ENCODE results near the gene FGFRL1. TPM values are rescaled to one million over a fixed set of nuclear protein-coding genes. Genes with fewer than 3 reads are reported as not detected.

Gene FGFRL1
- total and polyA plus RNA-seq, 2 of the 13 experiments (the other 11 are each of a cell fraction or from before 2014, with no cell fraction given), result 19.1 to 30.6 TPM

DNA sequence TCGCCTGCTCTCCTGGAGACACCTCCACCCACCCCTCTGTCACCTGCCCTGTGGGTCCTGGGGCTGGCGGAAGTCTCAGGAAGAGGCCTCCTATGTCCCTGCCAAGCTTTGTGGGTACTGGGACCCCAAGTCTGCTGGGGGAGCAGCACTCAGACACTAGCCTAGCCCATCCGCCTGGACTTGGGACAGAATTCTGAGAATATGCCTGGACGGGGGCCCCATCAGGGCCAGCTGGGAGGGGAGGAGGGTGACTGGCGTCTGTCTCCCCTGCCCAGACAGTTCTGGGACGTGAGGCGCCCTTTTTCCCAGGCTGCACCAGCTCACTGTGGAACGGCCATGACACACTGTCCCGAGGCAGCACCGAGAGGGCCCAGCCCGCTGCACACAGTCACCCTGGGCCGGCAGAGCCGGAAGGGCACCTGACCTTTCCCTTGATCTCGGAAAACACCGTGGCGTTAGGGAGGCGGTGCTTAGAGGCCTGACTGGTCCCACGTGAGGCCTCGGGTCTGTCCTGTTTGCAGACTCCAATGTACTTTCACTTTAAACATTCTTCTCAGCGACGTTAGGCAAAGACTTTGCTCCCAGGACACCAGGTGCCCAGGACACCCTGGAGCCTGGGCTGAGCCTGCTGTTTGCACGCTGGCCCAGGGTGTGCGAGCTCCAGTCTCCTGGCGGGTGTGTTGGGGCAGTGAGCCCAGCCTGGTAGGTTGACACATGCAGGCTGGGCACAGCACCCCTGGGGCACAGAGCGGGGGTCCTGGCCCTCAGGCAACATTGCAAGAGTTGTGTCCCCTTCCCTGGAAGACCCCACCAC lies 18.9 kb upstream of the FGFRL1 start (continued):
- TF ChIP-seq RARA (CRISPR knock-in tag; IDR thresholded peaks at IDR 0.05), result peak; percentile 93
- TF ChIP-seq ZNF816 (CRISPR knock-in tag; IDR thresholded peaks at IDR 0.05; ENCODE audit: borderline replicate concordance), result peak; percentile 79
- 0 out of 2 replicates have a peak, but pooled peaks have one; percentile 46 for TF ChIP-seq ZNF564 (CRISPR knock-in tag; IDR thresholded peaks at IDR 0.05)
- TF ChIP-seq, protein P1, sequence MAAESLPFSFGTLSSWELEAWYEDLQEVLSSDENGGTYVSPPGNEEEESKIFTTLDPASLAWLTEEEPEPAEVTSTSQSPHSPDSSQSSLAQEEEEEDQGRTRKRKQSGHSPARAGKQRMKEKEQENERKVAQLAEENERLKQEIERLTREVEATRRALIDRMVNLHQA (CRISPR knock-in tag; IDR thresholded peaks at IDR 0.05), result 0 out of 2 replicates have a peak, but pooled peaks have one; percentile 56
- no peak for TF ChIP-seq PHF5A (CRISPR knock-in tag; IDR thresholded peaks at IDR 0.05; ENCODE audit: low read depth, unreplicated experiment)
- peak; percentile 43 for TF ChIP-seq ZNF878 (CRISPR knock-in tag; IDR thresholded peaks at IDR 0.05)
- TF ChIP-seq, protein P2, sequence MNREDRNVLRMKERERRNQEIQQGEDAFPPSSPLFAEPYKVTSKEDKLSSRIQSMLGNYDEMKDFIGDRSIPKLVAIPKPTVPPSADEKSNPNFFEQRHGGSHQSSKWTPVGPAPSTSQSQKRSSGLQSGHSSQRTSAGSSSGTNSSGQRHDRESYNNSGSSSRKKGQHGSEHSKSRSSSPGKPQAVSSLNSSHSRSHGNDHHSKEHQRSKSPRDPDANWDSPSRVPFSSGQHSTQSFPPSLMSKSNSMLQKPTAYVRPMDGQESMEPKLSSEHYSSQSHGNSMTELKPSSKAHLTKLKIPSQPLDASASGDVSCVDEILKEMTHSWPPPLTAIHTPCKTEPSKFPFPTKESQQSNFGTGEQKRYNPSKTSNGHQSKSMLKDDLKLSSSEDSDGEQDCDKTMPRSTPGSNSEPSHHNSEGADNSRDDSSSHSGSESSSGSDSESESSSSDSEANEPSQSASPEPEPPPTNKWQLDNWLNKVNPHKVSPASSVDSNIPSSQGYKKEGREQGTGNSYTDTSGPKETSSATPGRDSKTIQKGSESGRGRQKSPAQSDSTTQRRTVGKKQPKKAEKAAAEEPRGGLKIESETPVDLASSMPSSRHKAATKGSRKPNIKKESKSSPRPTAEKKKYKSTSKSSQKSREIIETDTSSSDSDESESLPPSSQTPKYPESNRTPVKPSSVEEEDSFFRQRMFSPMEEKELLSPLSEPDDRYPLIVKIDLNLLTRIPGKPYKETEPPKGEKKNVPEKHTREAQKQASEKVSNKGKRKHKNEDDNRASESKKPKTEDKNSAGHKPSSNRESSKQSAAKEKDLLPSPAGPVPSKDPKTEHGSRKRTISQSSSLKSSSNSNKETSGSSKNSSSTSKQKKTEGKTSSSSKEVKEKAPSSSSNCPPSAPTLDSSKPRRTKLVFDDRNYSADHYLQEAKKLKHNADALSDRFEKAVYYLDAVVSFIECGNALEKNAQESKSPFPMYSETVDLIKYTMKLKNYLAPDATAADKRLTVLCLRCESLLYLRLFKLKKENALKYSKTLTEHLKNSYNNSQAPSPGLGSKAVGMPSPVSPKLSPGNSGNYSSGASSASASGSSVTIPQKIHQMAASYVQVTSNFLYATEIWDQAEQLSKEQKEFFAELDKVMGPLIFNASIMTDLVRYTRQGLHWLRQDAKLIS (CRISPR knock-in tag; IDR thresholded peaks at IDR 0.05), result peak; percentile 76; the same call in 1 of the 2 replicates
- TF ChIP-seq SIX4 (CRISPR knock-in tag; IDR thresholded peaks at IDR 0.05), result peak; percentile 84
- TF ChIP-seq, protein P3, sequence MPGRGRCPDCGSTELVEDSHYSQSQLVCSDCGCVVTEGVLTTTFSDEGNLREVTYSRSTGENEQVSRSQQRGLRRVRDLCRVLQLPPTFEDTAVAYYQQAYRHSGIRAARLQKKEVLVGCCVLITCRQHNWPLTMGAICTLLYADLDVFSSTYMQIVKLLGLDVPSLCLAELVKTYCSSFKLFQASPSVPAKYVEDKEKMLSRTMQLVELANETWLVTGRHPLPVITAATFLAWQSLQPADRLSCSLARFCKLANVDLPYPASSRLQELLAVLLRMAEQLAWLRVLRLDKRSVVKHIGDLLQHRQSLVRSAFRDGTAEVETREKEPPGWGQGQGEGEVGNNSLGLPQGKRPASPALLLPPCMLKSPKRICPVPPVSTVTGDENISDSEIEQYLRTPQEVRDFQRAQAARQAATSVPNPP (CRISPR knock-in tag; IDR thresholded peaks at IDR 0.05), result no peak
- no peak for TF ChIP-seq FOXM1 (CRISPR knock-in tag; IDR thresholded peaks at IDR 0.05)
- TF ChIP-seq, protein P4, sequence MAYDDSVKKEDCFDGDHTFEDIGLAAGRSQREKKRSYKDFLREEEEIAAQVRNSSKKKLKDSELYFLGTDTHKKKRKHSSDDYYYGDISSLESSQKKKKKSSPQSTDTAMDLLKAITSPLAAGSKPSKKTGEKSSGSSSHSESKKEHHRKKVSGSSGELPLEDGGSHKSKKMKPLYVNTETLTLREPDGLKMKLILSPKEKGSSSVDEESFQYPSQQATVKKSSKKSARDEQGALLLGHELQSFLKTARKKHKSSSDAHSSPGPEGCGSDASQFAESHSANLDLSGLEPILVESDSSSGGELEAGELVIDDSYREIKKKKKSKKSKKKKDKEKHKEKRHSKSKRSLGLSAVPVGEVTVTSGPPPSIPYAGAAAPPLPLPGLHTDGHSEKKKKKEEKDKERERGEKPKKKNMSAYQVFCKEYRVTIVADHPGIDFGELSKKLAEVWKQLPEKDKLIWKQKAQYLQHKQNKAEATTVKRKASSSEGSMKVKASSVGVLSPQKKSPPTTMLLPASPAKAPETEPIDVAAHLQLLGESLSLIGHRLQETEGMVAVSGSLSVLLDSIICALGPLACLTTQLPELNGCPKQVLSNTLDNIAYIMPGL (CRISPR knock-in tag; IDR thresholded peaks at IDR 0.05; ENCODE audit: borderline replicate concordance in 1 of 2, low read depth in 1 of 2), result peak; percentile 71 to 74; a peak in 3 of 4 replicates
- TF ChIP-seq, protein P5, sequence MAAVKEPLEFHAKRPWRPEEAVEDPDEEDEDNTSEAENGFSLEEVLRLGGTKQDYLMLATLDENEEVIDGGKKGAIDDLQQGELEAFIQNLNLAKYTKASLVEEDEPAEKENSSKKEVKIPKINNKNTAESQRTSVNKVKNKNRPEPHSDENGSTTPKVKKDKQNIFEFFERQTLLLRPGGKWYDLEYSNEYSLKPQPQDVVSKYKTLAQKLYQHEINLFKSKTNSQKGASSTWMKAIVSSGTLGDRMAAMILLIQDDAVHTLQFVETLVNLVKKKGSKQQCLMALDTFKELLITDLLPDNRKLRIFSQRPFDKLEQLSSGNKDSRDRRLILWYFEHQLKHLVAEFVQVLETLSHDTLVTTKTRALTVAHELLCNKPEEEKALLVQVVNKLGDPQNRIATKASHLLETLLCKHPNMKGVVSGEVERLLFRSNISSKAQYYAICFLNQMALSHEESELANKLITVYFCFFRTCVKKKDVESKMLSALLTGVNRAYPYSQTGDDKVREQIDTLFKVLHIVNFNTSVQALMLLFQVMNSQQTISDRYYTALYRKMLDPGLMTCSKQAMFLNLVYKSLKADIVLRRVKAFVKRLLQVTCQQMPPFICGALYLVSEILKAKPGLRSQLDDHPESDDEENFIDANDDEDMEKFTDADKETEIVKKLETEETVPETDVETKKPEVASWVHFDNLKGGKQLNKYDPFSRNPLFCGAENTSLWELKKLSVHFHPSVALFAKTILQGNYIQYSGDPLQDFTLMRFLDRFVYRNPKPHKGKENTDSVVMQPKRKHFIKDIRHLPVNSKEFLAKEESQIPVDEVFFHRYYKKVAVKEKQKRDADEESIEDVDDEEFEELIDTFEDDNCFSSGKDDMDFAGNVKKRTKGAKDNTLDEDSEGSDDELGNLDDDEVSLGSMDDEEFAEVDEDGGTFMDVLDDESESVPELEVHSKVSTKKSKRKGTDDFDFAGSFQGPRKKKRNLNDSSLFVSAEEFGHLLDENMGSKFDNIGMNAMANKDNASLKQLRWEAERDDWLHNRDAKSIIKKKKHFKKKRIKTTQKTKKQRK (IDR thresholded peaks at IDR 0.05; ENCODE audit: low read length), result no peak
- no peak for TF ChIP-seq ZFP36L2 (CRISPR knock-in tag; IDR thresholded peaks at IDR 0.05)
- peak in 1 of 2 experiments; percentile 91; a peak in 2 of 4 replicates for TF ChIP-seq POLR2A (IDR thresholded peaks at IDR 0.05; ENCODE audit: insufficient read depth in 1 of 2, low read depth in 2 of 2, low read length in 2 of 2)
- TF ChIP-seq, protein P6, sequence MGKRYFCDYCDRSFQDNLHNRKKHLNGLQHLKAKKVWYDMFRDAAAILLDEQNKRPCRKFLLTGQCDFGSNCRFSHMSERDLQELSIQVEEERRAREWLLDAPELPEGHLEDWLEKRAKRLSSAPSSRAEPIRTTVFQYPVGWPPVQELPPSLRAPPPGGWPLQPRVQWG (CRISPR knock-in tag; IDR thresholded peaks at IDR 0.05; ENCODE audit: borderline replicate concordance, low read depth), result no peak
- peak; percentile 73; the same call in 1 of the 2 replicates for TF ChIP-seq ZNF619 (CRISPR knock-in tag; IDR thresholded peaks at IDR 0.05)
- TF ChIP-seq MEF2D (CRISPR knock-in tag; IDR thresholded peaks at IDR 0.05), result peak; percentile 82

Measured in HepG2 (cell line).